Activated naive CD8-positive, alpha-beta T cell (primary cell): Measurements from ENCODE around the gene SNED1.

ENCODE experiments used
- H3K27ac Mint-ChIP-seq: one replicate; pipeline ENCODE4 v1.8.0; 2021; ENCODE audit warnings: mixed read lengths
- H3K27me3 Mint-ChIP-seq: one replicate; pipeline ENCODE4 v1.8.0; 2021; ENCODE audit warnings: mixed read lengths
- H3K36me3 Mint-ChIP-seq: one replicate; pipeline ENCODE4 v1.8.0; 2021; ENCODE audit warnings: mixed read lengths
- H3K4me1 Mint-ChIP-seq: one replicate; pipeline ENCODE4 v1.8.0; 2021; ENCODE audit warnings: low read depth, mixed read lengths
- H3K4me3 Mint-ChIP-seq: one replicate; pipeline ENCODE4 v1.8.0; 2021; ENCODE audit warnings: mild to moderate bottlenecking, mixed read lengths
- H3K9me3 Mint-ChIP-seq: one replicate; pipeline ENCODE4 v1.8.0; 2021; ENCODE audit warnings: low read depth, mixed read lengths

The SNED1 gene

DNA sequence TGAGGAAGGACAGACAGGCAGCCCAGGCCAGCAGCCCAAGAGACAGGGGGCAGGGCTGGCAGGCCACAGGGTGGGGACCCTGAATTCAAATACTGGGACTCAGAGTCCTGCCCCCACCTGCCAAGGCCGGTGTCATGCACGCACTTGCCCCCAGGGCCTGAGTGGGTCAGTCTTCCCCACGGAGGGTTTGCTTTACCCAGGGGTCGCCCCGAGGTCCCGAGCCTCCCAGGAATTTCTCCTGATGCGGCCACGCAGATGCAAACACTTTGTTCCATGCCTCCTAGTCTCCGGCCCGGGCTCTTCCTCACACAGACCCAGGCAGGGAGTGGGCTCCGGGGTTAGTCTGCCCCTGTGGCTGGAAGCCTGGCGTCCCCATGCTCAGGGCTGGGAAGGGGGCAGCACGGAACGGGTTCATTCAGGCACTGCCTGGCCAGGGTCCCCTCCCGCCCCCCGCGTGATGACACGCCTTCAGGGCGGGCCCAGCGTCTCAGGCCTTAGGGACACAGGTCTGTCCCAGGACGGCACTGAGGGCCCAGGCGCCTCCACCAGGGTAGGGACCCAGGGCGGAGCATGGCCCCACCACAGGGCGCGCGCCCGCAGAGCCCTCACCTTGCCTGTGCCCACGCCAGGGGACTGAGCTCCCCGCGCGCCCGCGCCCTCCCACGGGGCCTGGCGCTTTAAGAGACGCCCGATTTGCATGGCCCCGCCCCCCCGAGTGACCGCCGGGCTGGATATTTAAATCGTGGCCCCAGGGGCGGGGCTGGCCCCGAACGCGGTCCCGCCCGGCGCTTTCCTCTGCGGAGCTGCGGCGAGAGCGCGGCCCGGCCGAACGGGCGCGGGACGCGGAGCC, at the start of gene SNED1:
Gene SNED1, plus strand, starts transcription at position 763 of the 850 bp plus-strand sequence. CDS start 220 bp downstream, outside the sequence.
- Mint-ChIP-seq H3K4me1 (peaks cover 36% of the 10 kb centered on the region), H3K27me3 (peaks cover 2% of the 10 kb centered on the region), H3K27ac (peak within 1 kb of the TSS; percentile 75), H3K36me3 (peaks cover 7% of the 10 kb centered on the region), H3K4me3 (peak within 1 kb of the TSS; percentile 80), H3K9me3 (no peaks in the 10 kb centered on the region)

DNA sequence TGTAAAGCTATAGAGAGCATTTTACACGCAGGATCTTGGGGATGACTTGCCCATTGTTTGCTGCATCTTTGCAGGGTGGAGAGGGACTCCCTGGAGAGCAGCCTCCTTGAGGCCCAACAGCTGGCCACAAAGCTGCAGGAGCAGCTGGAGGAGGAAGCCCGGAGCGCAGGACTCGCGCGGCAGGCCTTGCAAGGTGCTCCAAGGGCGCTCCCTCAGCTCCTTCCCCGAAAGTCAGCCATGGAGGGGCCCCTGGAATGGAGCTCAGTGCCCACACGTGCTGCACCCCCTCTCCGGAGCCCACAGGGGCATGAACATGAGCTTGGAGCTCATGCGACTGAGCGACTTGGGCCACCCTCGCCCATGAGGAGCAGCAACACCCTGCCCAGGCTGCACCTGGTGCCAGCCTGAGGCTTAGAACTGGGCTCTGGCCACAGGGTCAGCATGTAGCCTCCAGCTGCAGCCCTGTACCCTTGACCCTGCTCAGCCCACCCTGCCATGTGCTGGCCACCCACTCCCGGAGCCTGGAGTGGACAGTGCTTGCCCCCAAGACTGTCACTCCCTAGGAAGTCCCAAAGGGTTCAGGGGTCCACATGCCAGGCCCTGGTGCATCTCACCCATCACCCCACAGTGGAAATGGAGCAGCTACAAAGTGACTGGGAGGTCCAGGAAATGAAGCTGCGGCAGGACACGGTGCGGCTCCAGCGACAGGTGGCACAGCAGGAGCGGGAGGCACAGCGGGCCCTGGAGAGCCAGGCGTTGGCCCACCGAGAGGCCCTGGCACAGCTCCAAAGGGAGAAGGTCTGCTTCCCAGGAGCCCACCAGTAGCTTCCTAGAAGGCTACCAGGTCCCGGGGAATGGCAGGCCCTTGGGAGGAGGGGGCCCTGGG, 49.3 kb upstream of the SNED1 start:
- Mint-ChIP-seq H3K4me3 (no peak overlapping the region), H3K27ac (no peak overlapping the region), H3K4me1 (no peaks in the 10 kb centered on the region), H3K27me3 (no peaks in the 10 kb centered on the region), H3K9me3 (no peaks in the 10 kb centered on the region), H3K36me3 (no peaks in the 10 kb centered on the region)

DNA sequence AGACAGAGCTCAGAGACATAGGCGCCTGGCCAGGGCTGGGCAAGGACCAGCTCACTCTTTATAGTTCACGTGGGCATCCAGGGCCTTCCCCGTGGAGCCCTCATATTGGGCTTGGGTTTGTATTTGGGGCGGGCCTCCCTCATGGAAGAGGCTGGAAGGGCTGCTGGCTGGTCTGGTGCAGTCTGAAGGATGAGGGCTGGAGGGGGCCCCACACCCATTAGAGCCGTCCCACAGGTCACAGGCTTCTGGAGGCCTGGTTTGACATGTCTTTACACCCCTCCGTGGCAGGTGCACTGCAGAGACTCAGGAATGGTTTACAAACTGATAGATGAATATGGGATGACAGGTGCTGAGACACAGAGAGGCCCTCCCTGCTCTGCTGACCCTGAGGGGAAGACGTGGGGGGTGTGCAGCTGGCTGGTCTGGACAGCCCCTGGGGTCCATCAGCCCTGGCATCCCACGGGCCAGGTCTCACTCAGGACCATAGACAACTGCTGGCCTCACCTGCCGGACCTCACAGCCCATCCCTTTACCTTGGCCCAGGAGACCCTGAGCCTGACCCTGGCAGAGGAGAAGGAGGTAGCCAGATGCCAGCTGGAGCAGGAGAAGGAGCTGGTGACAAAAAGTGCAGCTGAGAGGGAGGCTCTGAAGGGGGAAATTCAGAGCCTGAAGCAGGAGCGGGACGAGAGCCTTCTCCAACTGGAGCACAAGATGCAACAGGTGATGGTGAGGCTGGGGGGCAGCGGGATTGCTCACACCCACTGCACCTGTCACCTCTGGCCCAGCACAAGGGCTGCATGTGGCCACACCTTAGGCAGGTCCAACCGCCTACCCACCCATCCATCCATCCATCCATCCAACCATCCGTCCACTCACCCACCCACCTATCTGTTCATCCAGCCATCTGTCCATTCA, 48.4 kb upstream of the SNED1 start:
- no peaks in the 10 kb centered on the region for H3K27me3 Mint-ChIP-seq
- no peak overlapping the region for H3K4me3 Mint-ChIP-seq
- H3K27ac Mint-ChIP-seq, result no peak overlapping the region

DNA sequence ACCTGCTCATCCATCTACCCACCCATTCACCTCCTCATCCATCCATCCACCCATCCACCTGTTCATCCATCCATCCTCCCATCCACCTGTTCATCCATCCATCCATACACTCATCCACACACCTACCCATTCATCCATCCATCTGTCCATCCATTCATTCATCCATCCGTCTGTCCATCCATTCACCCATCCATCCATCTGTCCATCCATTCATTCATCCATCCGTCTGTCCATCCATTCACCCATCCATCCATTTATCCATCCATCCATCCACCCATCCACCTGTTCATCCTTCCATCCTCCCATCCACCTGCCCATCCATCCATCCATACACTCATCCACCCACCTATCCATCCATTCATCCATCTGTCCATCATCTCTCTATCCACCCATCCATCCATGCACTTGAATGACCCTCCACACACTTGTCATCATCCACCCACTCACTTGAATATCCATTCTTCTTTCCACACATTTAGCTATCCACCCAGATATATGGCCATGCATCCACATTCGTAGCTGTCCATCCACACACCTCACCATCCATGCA, 47.3 kb upstream of the SNED1 start:
- Mint-ChIP-seq H3K27me3 (no peaks in the 10 kb centered on the region), H3K36me3 (no peaks in the 10 kb centered on the region), H3K4me3 (no peak overlapping the region), H3K27ac (no peak overlapping the region), H3K9me3 (no peaks in the 10 kb centered on the region), H3K4me1 (no peaks in the 10 kb centered on the region)

More for the DNA sequence above, 48.4 kb upstream of the SNED1 start:
- Mint-ChIP-seq H3K36me3 (no peaks in the 10 kb centered on the region), H3K4me1 (no peaks in the 10 kb centered on the region), H3K9me3 (no peaks in the 10 kb centered on the region)

DNA sequence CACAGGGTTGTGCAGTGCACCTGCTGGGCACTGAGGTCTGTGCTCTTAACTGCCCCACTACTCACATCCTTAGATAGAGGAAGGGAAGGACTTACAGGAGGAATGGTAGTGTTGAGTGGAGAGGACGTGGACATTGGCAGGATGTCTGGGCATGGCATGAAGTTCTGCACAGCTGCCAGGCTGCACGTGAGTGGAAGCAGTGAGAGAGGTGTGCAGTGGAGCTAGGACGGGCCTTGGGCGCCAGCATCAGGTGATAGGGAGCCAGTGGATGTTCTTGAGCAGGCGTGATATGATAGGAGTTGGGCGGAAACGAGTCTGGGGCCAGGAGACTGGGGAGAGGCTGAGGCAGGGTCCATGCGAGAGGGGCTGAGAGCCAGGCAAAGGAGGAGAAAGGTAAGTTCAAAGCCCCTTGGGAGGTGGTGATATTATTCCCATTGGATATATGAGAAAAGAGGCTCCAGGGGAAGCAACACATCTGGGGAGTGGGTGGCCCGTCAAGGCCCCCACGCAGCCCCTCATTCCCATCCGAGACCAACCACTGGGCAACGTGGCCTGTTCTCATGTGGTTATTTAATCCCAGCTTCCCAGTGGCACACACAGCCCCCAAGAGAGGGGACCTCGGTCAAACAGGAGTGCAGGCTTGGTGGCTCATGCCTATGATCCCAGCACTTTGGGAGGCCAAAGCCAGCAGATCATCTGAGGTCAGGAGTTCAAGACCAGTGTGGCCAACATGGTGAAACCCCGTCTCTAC, 45.7 kb upstream of the SNED1 start:
- no peaks in the 10 kb centered on the region for H3K36me3 Mint-ChIP-seq
- no peak overlapping the region for H3K27ac Mint-ChIP-seq
- H3K4me1 Mint-ChIP-seq, result no peaks in the 10 kb centered on the region
- no peaks in the 10 kb centered on the region for H3K27me3 Mint-ChIP-seq
- H3K9me3 Mint-ChIP-seq, result no peaks in the 10 kb centered on the region
- H3K4me3 Mint-ChIP-seq, result no peak overlapping the region

DNA sequence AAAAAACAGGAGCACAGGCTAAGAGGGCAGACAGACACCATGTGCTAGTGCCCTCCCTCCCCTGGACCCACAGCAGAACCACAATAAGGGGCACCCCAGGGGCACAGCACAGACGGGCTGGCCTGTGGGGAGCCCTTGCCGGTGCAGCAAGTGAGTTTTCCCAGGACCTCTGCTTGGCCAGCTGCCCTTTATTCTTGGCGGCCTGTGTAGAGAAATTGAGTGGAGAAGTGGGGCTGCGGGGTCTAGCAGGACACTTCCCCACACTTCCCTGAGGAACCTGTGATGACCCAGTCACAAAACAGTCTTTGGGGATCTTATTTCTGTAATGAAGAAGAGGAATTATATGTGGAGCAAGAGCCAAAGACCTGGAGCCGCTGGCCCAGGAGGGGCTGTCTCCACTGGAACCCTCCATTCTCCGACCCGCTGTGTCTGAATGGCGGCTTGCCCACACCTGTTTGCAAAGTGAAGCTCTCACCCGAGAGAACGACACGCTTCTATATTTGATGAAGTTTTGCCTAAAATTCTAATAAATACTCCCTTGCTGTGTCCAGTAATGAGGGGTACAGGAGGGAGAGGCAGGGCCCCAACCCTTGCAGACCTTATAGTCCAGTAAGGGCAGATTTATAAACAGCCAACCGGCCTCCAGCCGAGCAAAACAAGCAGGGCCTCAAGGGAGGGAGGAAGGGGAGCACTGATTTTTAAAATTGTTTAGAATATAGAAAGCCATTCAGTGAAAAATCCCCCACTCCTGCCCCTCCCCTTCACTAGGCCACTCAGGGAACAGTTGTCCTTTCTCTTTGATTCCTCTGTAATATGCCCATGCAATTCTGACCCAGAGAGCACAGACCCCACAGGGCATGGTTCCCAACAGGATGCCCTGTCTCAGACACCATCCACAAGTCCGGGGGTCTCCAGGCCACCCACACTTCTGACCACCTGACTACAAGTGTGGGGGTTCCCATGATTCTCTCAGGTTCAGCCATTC, 44.7 kb upstream of the SNED1 start:
- no peaks in the 10 kb centered on the region for H3K36me3 Mint-ChIP-seq
- H3K27me3 Mint-ChIP-seq, result no peaks in the 10 kb centered on the region
- H3K4me1 Mint-ChIP-seq, result no peaks in the 10 kb centered on the region
- no peaks in the 10 kb centered on the region for H3K9me3 Mint-ChIP-seq
- H3K27ac Mint-ChIP-seq, result no peak overlapping the region
- H3K4me3 Mint-ChIP-seq, result no peak overlapping the region

DNA sequence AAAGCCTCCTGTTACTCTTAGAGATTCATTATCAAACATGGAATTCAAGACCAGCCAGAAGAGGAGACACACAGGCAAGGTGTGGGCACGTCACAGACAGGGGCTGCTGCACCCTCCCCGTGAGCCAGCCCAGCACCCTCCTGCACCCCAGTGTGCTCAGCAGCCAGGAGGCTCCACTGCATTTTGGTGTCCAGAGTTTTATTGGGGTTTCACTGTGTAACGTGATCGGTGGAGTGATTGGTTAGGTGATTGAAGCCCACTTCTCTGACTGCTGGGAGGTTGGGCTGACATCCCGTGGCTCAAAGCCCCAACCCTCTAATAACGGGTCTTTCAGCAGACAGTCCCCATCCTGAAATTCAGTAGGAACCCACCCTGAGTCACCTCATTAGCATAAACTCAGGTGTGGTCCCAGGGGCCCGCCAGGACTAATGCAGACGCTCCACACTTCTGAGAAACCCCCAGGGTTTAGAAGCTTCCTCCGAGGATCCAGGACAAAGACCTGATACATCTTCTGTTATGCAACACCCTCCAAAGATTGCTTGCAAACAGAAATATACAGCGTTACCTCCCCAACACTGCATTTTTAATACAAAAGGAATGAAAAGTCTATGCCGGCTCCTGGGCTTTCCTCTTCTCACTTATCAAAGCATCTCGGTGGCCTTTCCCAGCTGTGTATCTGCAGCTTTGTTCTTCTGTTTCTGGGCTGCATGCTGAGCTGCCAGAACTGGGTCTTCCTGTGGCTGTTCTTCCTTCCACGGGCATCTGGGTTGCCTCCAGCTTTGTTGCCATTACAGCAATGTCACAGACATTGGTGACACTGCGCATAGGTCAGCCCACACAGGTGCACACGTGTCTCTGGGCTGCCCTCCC, 43.7 kb upstream of the SNED1 start:
- Mint-ChIP-seq H3K27ac (no peak overlapping the region), H3K9me3 (no peaks in the 10 kb centered on the region), H3K4me1 (no peaks in the 10 kb centered on the region), H3K27me3 (no peaks in the 10 kb centered on the region), H3K4me3 (no peak overlapping the region), H3K36me3 (no peaks in the 10 kb centered on the region)

DNA sequence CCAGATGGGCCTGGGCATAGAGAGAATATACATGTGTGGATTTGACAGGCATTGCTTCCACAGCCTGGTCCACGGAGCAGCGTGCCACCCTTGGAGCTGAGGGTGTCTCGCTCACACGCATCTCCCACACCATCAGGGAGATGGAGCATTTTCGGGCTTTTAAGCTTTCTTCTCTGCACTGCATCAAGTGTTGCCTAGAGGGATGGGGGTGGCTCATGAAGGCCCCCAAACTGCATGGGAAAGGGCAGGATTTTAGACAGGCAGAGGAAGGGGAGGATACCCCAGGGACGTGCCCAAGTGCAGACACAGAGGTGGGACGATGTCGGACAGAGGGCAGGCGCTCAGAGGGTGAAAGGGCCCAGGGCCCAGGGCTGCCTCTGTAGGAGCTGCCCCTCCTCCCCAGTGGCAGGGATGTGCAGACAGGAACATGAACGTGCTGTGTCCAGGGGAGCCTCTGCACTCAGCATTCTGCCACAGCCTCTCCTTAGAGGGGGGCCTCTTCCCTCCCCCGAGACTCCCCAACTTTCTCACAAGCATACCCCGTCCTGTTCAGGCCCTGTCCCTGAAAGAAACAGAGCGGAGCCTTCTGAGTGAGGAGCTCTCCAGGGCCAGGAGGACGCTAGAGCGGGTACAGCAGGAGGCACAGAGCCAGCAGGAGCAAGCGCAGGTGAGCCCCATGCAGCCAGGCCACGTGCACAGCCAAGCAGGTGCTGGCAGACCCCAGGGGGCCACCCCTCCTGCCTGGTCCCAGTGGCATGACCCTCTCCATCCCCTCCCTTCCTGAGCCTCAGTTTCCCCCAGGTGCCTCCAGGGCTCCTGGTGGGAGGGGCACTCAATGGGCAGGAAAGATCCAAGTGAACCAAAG, 42.9 kb upstream of the SNED1 start:
- H3K4me3 Mint-ChIP-seq, result no peak overlapping the region

DNA sequence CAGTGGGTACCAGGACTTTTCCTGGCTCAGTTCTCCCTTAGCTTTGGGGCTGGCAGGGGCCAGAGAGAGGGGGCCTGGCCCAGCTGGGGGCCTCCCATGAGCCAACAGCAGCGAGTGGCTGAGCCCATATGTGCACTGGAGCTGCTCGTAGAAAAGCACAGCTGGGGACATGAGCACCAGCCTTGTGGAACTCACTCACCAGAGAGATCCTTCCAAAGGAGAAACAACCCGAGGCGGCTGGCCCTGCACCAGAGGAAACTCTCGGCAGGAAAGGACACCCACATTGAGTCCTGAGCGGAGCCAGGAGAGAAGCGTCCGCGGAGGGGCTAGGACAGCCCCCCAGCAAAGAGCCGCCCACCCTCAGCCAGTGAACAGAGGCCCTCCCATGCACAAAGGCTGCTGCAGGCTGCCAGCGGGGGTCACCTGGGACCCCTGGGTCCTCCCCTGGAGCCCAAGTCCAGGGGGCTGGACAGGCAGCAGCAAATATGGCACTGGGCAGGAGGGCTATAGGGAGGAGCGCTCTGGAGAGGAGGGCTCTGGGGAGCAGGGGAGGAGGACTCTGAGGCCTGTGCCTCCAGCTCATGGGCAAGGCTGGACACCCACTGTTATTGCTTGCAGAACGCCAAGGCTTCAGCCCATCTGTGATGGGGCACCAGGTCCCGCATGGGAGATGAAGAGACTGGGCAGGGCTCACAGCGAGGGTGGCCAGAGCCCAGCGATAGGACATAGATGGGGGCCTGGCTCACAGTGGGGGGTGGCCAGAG, 42.1 kb upstream of the SNED1 start:
- no peaks in the 10 kb centered on the region for H3K9me3 Mint-ChIP-seq
- no peaks in the 10 kb centered on the region for H3K4me1 Mint-ChIP-seq
- no peak overlapping the region for H3K4me3 Mint-ChIP-seq
- H3K27ac Mint-ChIP-seq, result no peak overlapping the region
- no peaks in the 10 kb centered on the region for H3K27me3 Mint-ChIP-seq
- no peaks in the 10 kb centered on the region for H3K36me3 Mint-ChIP-seq

More for the DNA sequence above, 42.9 kb upstream of the SNED1 start:
- H3K27ac Mint-ChIP-seq, result no peak overlapping the region
- H3K36me3 Mint-ChIP-seq, result no peaks in the 10 kb centered on the region
- no peaks in the 10 kb centered on the region for H3K4me1 Mint-ChIP-seq
- no peaks in the 10 kb centered on the region for H3K27me3 Mint-ChIP-seq
- H3K9me3 Mint-ChIP-seq, result no peaks in the 10 kb centered on the region

DNA sequence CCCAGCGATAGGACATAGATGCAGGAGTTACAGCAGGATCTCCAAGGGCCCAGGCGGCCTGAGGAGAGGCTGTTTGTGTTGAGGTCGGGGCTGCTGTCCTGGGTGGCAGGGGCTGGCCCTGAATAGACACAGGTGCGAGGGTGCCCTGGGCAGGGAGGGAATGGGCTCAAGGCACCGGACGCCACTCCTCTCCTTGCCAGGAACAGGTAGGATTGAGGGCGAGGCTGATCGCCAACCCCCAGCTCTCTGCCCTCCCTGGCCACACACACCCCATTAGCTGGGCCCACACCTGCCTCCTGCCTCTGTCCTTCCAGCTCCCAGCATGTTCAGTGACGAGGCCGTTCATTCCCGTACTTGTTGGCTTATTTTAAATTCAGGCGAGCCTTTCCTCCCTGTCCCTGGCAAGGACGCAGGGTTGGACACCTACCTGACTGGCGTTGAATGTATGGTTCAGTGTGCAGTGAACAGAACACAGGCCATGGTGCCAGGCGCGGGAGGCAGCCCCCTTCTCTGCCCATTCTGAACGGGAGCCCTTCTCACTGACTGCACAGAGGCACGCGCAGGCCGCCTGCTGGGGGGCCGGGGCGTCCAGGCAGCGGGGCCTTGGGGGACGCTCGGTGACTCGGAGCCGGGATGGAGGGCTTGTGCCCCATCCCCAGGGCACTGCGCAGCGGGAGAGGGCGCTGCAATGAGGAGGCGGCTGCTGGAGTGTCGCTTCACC, 41.3 kb upstream of the SNED1 start:
- no peaks in the 10 kb centered on the region for H3K36me3 Mint-ChIP-seq
- H3K27ac Mint-ChIP-seq, result no peak overlapping the region
- H3K27me3 Mint-ChIP-seq, result no peaks in the 10 kb centered on the region
- H3K9me3 Mint-ChIP-seq, result no peaks in the 10 kb centered on the region
- H3K4me1 Mint-ChIP-seq, result no peaks in the 10 kb centered on the region
- H3K4me3 Mint-ChIP-seq, result no peak overlapping the region
